CD4-positive, CD25-positive, alpha-beta regulatory T cell (primary cell): ENCODE results near the gene CNR1. TPM values are rescaled to one million over a fixed set of nuclear protein-coding genes. Genes with fewer than 3 reads are reported as not detected.

Experiments
- ATAC-seq, 2 donors: fragments of 150-1000 bp; cut with Tn5 transposase; one replicate each; pipeline ENCODE4 v1.10.0; 2021; ENCODE audit warnings: low read depth in 2 of 2, moderate number of reproducible peaks in 2 of 2, moderate library complexity in 1 of 2
- DNase-seq, 3 donors: peaks; one replicate each; pipeline versions ENCODE4 v3.0.0 to v3.0.0-alpha.2; 2012 to 2022; ENCODE audit warnings: mixed read lengths in 1 of 3
- H3K27ac ChIP-seq: one replicate; pipeline ENCODE4 v1.7.0; 2013; ENCODE audit warnings: mild to moderate bottlenecking, low read length; ENCODE audit not compliant: insufficient read depth, poor library complexity, severe bottlenecking
- H3K27me3 ChIP-seq: one replicate; pipeline ENCODE4 v1.7.0; 2013; ENCODE audit warnings: low read length; ENCODE audit not compliant: control insufficient read depth, insufficient read depth
- H3K36me3 ChIP-seq: one replicate; pipeline ENCODE4 v1.7.0; 2013; ENCODE audit warnings: mild to moderate bottlenecking, low read length, moderate library complexity; ENCODE audit not compliant: control insufficient read depth, insufficient read depth
- H3K4me1 ChIP-seq: 2 replicates; pipeline ENCODE4 v1.7.0; 2013; ENCODE audit warnings: mild to moderate bottlenecking, low read length; ENCODE audit not compliant: insufficient read depth, control insufficient read depth, poor library complexity, severe bottlenecking
- H3K4me3 ChIP-seq: one replicate; pipeline ENCODE4 v1.7.0; 2013; ENCODE audit warnings: low read depth, mild to moderate bottlenecking, low read length, moderate library complexity
- H3K9me3 ChIP-seq, 2 experiments: 1 replicate in 1 of 2; 2 replicates in 1 of 2; pipeline ENCODE4 v1.7.0; 2013; ENCODE audit warnings: low read length in 2 of 2, mild to moderate bottlenecking in 1 of 2, moderate library complexity in 1 of 2; ENCODE audit not compliant: control insufficient read depth in 2 of 2
- H3K27ac Mint-ChIP-seq, 3 donors: one replicate each; pipeline ENCODE4 v1.8.0; 2020 to 2022; ENCODE audit warnings: mild to moderate bottlenecking in 3 of 3, mixed read lengths in 3 of 3, moderate library complexity in 2 of 3
- H3K27me3 Mint-ChIP-seq: one replicate; pipeline ENCODE4 v1.8.0; 2022; ENCODE audit warnings: mild to moderate bottlenecking, mixed read lengths
- H3K36me3 Mint-ChIP-seq: one replicate; pipeline ENCODE4 v1.8.0; 2020; ENCODE audit warnings: mixed read lengths
- H3K4me1 Mint-ChIP-seq, 4 donors: one replicate each; pipeline ENCODE4 v1.8.0; 2020 to 2022; ENCODE audit warnings: mixed read lengths in 4 of 4, mild to moderate bottlenecking in 1 of 4
- H3K4me3 Mint-ChIP-seq, 4 donors: one replicate each; pipeline ENCODE4 v1.8.0; 2020 to 2022; ENCODE audit warnings: mild to moderate bottlenecking in 4 of 4, mixed read lengths in 4 of 4, moderate library complexity in 3 of 4
- H3K9me3 Mint-ChIP-seq, 7 donors: one replicate each; pipeline ENCODE4 v1.8.0; 2020 to 2022; ENCODE audit warnings: mixed read lengths in 7 of 7, mild to moderate bottlenecking in 3 of 7, moderate library complexity in 2 of 7
- polyA plus RNA-seq, 4 donors: library from polyadenylated mRNA; unstranded; fragments of 300-500 nt; fragmentation: Illumina TruSeq; gene quantifications; one replicate each; pipeline ENCODE4 v1.2.3, GENCODE V29; 2021
- total RNA-seq: library from RNA; stranded (reverse); gene quantifications from one replicate; pipeline ENCODE4 v1.2.3, GENCODE V29; 2022

Gene CNR1
- total and polyA plus RNA-seq, 5 donors from 2014 or later = not detected

DNA sequence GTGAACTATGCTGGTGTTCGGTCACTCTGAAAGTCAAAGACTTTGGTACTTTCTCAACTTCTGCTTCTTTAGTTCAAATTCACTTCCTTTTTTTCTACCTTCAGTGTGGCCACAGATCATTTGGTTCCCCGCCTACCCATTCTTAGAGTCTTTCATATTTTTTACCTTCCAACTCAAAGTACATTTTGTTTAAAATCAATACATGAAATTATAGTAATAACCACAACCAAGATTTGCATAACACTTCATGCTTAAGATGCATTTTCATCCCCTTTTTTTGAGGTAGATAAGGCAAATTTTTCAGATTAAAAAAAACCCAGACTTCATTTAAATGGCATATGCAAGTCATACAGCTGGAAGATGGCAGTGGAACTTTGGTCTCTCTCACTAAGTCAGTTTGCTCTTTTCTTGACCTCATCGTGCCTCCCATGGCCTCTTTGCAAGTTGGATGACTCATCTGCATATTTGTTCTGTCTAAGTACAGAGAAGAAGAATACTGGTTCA, 11.9 kb upstream of the CNR1 start:
- Histone ChIP-seq H3K9me3 (no peaks in the 10 kb centered on the region), H3K4me3 (no peak overlapping the region), H3K36me3 (no peaks in the 10 kb centered on the region), H3K27me3 (peaks cover 8% of the 10 kb centered on the region), H3K27ac (no peak overlapping the region), H3K4me1 (no peaks in the 10 kb centered on the region)
- peaks cover 0 to 11% (median 1%) of the 10 kb centered on the region in 7 donors for H3K9me3 Mint-ChIP-seq
- DNase-seq (no peak), ATAC-seq (no peak)
- no peaks in the 10 kb centered on the region for H3K36me3 Mint-ChIP-seq
- peaks cover 14% of the 10 kb centered on the region for H3K27me3 Mint-ChIP-seq
- no peak overlapping the region for H3K4me3 Mint-ChIP-seq
- H3K27ac Mint-ChIP-seq = no peak overlapping the region
- H3K4me1 Mint-ChIP-seq = no peaks in the 10 kb centered on the region

DNA sequence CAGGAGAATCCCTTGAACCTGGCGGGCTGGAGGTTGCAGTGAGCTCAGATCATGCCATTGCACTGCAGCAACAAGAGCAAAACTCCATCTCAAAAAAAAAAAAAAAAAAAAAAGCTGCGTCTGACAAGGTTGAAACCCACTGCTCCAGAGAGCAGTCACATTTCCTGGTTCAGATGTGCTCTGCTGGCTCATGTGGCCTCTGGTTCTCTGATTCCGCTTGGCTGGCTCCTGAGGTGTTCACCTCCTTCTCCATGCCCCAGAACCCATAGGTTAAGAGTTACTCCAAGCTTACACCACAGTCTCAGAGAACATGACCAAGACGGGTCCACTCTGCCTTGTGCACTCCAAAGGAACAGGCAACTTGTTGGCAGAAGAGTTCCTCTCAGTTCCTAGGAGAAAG, 8.8 kb upstream of the CNR1 start:
- H3K27ac Mint-ChIP-seq = no peak overlapping the region
- no peaks in the 10 kb centered on the region for H3K4me1 ChIP-seq
- H3K36me3 ChIP-seq = no peaks in the 10 kb centered on the region
- H3K9me3 ChIP-seq = no peaks in the 10 kb centered on the region
- H3K36me3 Mint-ChIP-seq = no peaks in the 10 kb centered on the region
- H3K9me3 Mint-ChIP-seq = peaks cover 0 to 9% (median 1%) of the 10 kb centered on the region in 7 donors
- H3K27ac ChIP-seq = no peak overlapping the region
- no peak overlapping the region for H3K4me3 Mint-ChIP-seq
- DNase-seq = no peak
- H3K27me3 ChIP-seq = peaks cover 8% of the 10 kb centered on the region
- H3K4me3 ChIP-seq = no peak overlapping the region
- ATAC-seq = no peak
- peaks cover 25% of the 10 kb centered on the region for H3K27me3 Mint-ChIP-seq
- H3K4me1 Mint-ChIP-seq = no peaks in the 10 kb centered on the region

GRCh38 chr6:88171312-88171711, 5.2 kb upstream of the CNR1 start:
- peak overlapping the region in 1 of 3 donors; percentile 43 for H3K27ac Mint-ChIP-seq
- H3K27me3 Mint-ChIP-seq = peaks cover 46% of the 10 kb centered on the region
- H3K36me3 ChIP-seq = no peaks in the 10 kb centered on the region
- H3K4me1 Mint-ChIP-seq = peaks cover 0 to 10% (median 4%) of the 10 kb centered on the region in 4 donors
- no peak overlapping the region for H3K27ac ChIP-seq
- H3K4me3 ChIP-seq = no peak overlapping the region
- no peak for ATAC-seq
- peaks cover 0 to 4% (median 0%) of the 10 kb centered on the region in 7 donors for H3K9me3 Mint-ChIP-seq
- no peaks in the 10 kb centered on the region for H3K36me3 Mint-ChIP-seq
- no peak overlapping the region for H3K4me3 Mint-ChIP-seq
- DNase-seq = no peak
- no peaks in the 10 kb centered on the region for H3K9me3 ChIP-seq
- peaks cover 25% of the 10 kb centered on the region for H3K27me3 ChIP-seq
- peaks cover 7% of the 10 kb centered on the region for H3K4me1 ChIP-seq

- Histone ChIP-seq H3K27ac (no peak overlapping the region), H3K9me3 (no peaks in the 10 kb centered on the region), H3K36me3 (no peaks in the 10 kb centered on the region), H3K27me3 (peaks cover 41% of the 10 kb centered on the region), H3K4me3 (no peak overlapping the region), H3K4me1 (peaks cover 10% of the 10 kb centered on the region)
- H3K36me3 Mint-ChIP-seq = no peaks in the 10 kb centered on the region
- peak overlapping the region in 1 of 4 donors; percentile 14 for H3K4me3 Mint-ChIP-seq
- peaks cover 64% of the 10 kb centered on the region for H3K27me3 Mint-ChIP-seq
- H3K9me3 Mint-ChIP-seq = peaks cover 0 to 8% (median 0%) of the 10 kb centered on the region in 7 donors
- ATAC-seq (no peak), DNase-seq (no peak)
- H3K4me1 Mint-ChIP-seq = peaks cover 4 to 17% (median 10%) of the 10 kb centered on the region in 4 donors
- no peak overlapping the region for H3K27ac Mint-ChIP-seq
These were observed 2.2 kb upstream of the CNR1 start for GRCh38 chr6:88168362-88168761.

DNA sequence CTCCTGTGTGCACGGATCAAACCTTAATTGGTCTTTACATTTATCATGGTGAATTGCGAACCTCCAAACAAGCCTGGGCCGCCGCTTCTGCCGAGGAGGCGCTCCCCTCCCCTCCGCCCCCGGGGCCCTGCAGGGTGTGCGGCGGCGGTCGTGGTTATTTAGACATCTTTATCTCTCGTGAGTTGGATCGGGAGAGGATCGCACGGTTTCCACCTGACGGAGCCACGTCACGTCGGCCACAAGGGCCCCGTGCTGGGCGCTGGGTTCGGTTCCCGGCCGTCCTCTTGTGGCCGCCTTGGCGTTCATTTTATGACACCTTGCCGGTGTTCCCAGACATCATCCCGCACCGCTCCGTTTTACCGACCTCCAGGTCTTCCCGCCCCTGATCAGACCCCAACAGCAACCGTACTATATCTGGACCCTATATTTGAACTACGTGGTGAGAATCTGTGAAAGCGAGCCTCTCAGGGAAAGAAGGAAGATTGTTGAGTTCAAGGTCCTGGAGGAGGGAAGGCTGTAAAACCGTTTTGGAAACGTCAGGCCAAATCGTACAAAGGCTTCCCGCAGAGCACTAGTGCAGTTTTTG, 1.3 kb upstream of the CNR1 start:
- no peak overlapping the region for H3K27ac ChIP-seq
- H3K36me3 ChIP-seq = no peaks in the 10 kb centered on the region
- H3K9me3 ChIP-seq = no peaks in the 10 kb centered on the region
- Mint-ChIP-seq H3K27me3 (peaks cover 59% of the 10 kb centered on the region), H3K27ac (peak overlapping the region in 1 of 3 donors; percentile 48), H3K36me3 (no peaks in the 10 kb centered on the region), H3K4me3 (peak overlapping the region in 3 of 4 donors; percentile 50 to 73 (median 56)), H3K9me3 (peaks cover 0 to 8% (median 0%) of the 10 kb centered on the region in 7 donors), H3K4me1 (peaks cover 4 to 17% (median 10%) of the 10 kb centered on the region in 4 donors)
- peaks cover 10% of the 10 kb centered on the region for H3K4me1 ChIP-seq
- peaks cover 49% of the 10 kb centered on the region for H3K27me3 ChIP-seq
- no peak for DNase-seq
- ATAC-seq = no peak
- no peak overlapping the region for H3K4me3 ChIP-seq

DNA sequence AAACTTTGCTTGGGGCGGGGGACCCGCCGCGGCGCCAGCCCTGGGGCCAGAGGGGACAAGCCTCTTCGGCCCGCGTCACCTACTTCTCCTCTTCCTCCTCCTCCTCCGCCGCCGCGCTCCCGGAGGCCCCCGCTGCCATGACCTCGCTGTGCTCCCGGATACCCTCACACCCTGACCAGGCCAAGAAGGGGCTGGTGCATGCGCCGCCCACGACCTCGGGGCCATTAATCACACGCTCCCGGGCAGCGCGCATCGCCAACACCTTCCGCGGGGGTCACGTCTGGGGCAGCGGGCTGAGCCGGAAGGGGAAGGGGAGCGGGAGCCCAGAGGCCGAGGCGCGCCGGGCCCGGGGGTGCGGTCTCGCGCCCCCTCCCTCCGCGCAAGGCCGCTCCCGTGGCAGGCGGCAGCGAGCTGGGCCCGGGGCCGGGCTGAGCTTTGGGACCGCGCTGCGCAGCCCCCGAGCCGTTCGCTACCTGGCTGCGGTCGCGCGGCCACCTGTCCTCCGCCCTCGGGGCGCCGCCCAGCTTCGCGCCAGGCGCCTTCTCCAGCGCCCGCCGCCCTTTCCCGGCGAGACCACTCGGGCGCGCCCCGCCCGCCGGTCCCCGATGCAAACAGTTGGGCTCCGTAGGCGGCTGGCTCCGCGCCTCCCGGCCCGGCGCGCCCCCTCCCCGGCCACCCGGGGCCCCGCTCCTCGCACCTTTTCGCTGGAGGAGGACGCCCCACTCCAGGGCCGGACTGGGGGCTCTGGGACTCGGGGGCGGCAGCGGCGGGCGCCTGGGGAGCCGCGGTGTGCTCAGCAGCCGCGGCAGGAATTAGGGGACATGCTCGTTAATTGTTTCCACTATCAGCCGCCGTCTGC, 575 bp upstream of the CNR1 start:
- Mint-ChIP-seq H3K9me3 (peaks cover 0 to 8% (median 0%) of the 10 kb centered on the region in 7 donors), H3K27me3 (peaks cover 67% of the 10 kb centered on the region), H3K27ac (no peak overlapping the region), H3K36me3 (no peaks in the 10 kb centered on the region), H3K4me3 (peak overlapping the region in 3 of 4 donors; percentile 24 to 83 (median 53)), H3K4me1 (peaks cover 4 to 17% (median 10%) of the 10 kb centered on the region in 4 donors)
- DNase-seq (peak in 1 of 3 donors; percentile 1), ATAC-seq (peak in 1 of 2 donors; percentile 19)
- Histone ChIP-seq H3K27me3 (peaks cover 52% of the 10 kb centered on the region), H3K4me1 (peaks cover 10% of the 10 kb centered on the region), H3K36me3 (no peaks in the 10 kb centered on the region), H3K4me3 (no peak overlapping the region), H3K9me3 (no peaks in the 10 kb centered on the region), H3K27ac (no peak overlapping the region)

DNA sequence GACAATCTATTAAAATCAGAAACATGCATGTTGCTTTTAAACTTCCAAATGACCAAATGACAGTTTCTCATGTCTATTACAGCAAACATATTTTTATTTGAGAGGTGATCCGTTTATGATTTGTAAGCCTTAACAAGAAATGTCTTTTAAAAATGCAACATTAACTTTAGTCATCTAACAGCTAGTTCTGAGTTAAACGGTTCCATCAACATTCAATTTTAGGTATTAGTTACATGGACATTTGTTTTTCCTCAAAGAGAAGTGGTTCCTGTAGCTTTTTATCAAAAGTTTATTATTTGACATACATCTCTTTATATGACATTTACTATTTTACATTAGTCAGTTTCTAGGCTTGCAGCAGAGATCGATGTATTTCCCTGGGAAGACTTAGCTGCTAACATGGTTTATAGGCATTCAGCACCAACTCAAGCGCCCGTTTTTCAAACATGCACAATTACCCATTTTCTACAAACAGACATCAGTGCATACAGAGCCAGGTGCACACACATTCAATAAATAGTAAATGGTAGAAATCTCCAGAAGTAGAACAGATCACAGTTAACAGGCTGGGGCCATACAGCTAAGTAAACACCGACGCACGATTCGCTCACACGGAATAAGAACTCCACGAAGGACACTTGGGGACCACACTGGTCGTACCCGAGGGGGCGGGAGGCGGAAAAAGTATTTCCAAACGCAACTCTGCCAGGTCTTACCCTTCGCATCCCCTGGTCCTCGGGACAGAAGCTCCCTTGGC, 882 bp downstream of the CNR1 start:
- peak overlapping the region in 3 of 4 donors; percentile 65 to 82 (median 70) for H3K4me3 Mint-ChIP-seq

More for the DNA sequence above, 882 bp downstream of the CNR1 start:
- no peaks in the 10 kb centered on the region for H3K36me3 ChIP-seq
- no peak for DNase-seq
- ATAC-seq = no peak
- Mint-ChIP-seq H3K27me3 (peaks cover 69% of the 10 kb centered on the region), H3K4me1 (peaks cover 4 to 17% (median 10%) of the 10 kb centered on the region in 4 donors), H3K36me3 (no peaks in the 10 kb centered on the region), H3K9me3 (peaks cover 0 to 6% (median 0%) of the 10 kb centered on the region in 7 donors), H3K27ac (no peak overlapping the region)
- no peaks in the 10 kb centered on the region for H3K9me3 ChIP-seq
- peaks cover 10% of the 10 kb centered on the region for H3K4me1 ChIP-seq
- H3K4me3 ChIP-seq = no peak overlapping the region
- peaks cover 54% of the 10 kb centered on the region for H3K27me3 ChIP-seq
- no peak overlapping the region for H3K27ac ChIP-seq
